ENCODE measurements around the gene CWC22.

- no peak for TF ChIP-seq CTCF (IDR thresholded peaks at IDR 0.05)
- TF ChIP-seq POLR2A (IDR thresholded peaks at IDR 0.05), result no peak
- TF ChIP-seq POLR2AphosphoS5 (IDR thresholded peaks at IDR 0.05), result no peak
- no peak for TF ChIP-seq EP300 (IDR thresholded peaks at IDR 0.05)
These were observed 15.8 kb downstream of the CWC22 start for GRCh38 chr2:179991344-179991743.
